ENCODE results near the gene TMEM187. TPM values are rescaled to one million over a fixed set of nuclear protein-coding genes. Genes with fewer than 3 reads are reported as not detected.

The TMEM187 gene
- total and polyA plus RNA-seq, 2 donors (not counting 3 experiments of a cell fraction or from before 2014, with no cell fraction given) = 2.6 to 15.7 TPM

- no peak for FAIRE-seq
- POLR2A ChIA-PET = no interaction called here
- BruUV-seq (replicated peaks) = no TSS peak
Measured at GRCh38 chrX:153938226-153938786, 34.2 kb upstream of the TMEM187 start.

More at GRCh38 chrX:153938226-153938786, 34.2 kb upstream of the TMEM187 start:
- CTCF ChIA-PET = interaction anchor here (0.9 to 1.5 kb wide), 3 partner anchors 9 to 15 kb away, joined by 3 to 6 read pairs (median 6); no protein-coding TSS in a partner anchor
- Histone ChIP-seq H3K27ac (ENCODE audit: insufficient read depth, low read depth, low read length) (no peak overlapping the region), H3K9me1 (replicated peaks; ENCODE audit: control insufficient read depth, extremely low read depth, insufficient read depth, low read length) (no peaks in the 10 kb centered on the region), H3K27me3 (ENCODE audit: control insufficient read depth in 2 of 2, insufficient read depth in 2 of 2, low read length in 2 of 2) (no peaks in the 10 kb centered on the region), H3K4me1 (ENCODE audit: control insufficient read depth, extremely low read depth, insufficient read depth, low read length) (peaks cover 3% of the 10 kb centered on the region), H3K36me3 (ENCODE audit: control insufficient read depth in 2 of 2, extremely low read depth in 1 of 2, insufficient read depth in 2 of 2, low read length in 2 of 2) (no peaks in the 10 kb centered on the region), H3K4me2 (ENCODE audit: insufficient read depth, low read length) (no peak overlapping the region), H4K20me1 (replicated peaks; ENCODE audit: control insufficient read depth, extremely low read depth, insufficient read depth, low read length) (no peaks in the 10 kb centered on the region), H3K9me3 (replicated peaks; ENCODE audit: control insufficient read depth, insufficient read depth, low read length) (no peaks in the 10 kb centered on the region), H2AFZ (ENCODE audit: low read depth, low read length) (no peak overlapping the region), H3K79me2 (ENCODE audit: control insufficient read depth, insufficient read depth, low read length) (peaks cover 11% of the 10 kb centered on the region), H3K9ac (replicated peaks; ENCODE audit: extremely low read depth, insufficient read depth, low read length) (no peak overlapping the region), H3K4me3 (replicated peaks in 1 of 3; ENCODE audit: insufficient read depth in 1 of 3, low read depth in 1 of 3, low read length in 3 of 3) (no peak overlapping the region)
- intact Hi-C loops (cut with micrococcal nuclease) (no loop called here), dilution Hi-C loops (cut with MboI; ENCODE audit: extremely low pct_ligation_motif_present, low sequenced_read_pairs) (no loop called here)
- TF ChIP-seq POLR2AphosphoS5 (IDR thresholded peaks at IDR 0.05; ENCODE audit: insufficient read depth, low read depth, low read length) (no peak), MYC (IDR thresholded peaks at IDR 0.05; ENCODE audit: low read depth, low read length) (no peak), MAX (IDR thresholded peaks at IDR 0.05; ENCODE audit: insufficient read depth, insufficient read length) (no peak), POLR2A (IDR thresholded peaks at IDR 0.05; ENCODE audit: low read depth, low read length) (no peak), GATA2 (IDR thresholded peaks at IDR 0.05; ENCODE audit: insufficient read depth, insufficient read length, low read depth, low read length) (no peak), FOS (IDR thresholded peaks at IDR 0.05; ENCODE audit: borderline replicate concordance, insufficient read depth, low read length) (no peak), JUN (IDR thresholded peaks at IDR 0.05; ENCODE audit: borderline replicate concordance, insufficient read depth, insufficient read length, low read depth) (no peak), EZH2 (IDR thresholded peaks at IDR 0.05; ENCODE audit: borderline replicate concordance, low read depth, low read length, severe bottlenecking) (no peak), CTCF (IDR thresholded peaks at IDR 0.05; ENCODE audit: extremely low read depth in 1 of 2, insufficient read depth in 1 of 2, low read depth in 1 of 2, low read length in 2 of 2) (no peak)
- DNase-seq (ENCODE audit: low read depth, low spot score) = no peak

Measured in endothelial cell of umbilical vein (primary cell).